LNCaP clone FGC (cell line): ENCODE results near the gene MAGI2.

ENCODE experiments used
- DNase-seq: peaks from one replicate; pipeline ENCODE4 v3.0.0-alpha.2; 2011; ENCODE audit warnings: low read depth
- H3K4me3 ChIP-seq: 2 replicates; pipeline ENCODE4 v1.5.1; 2011; ENCODE audit warnings: mild to moderate bottlenecking, low read depth, low read length, control low read depth
- CTCF ChIP-seq: IDR thresholded peaks from 2 replicates; pipeline ENCODE4 v1.5.1; 2012; ENCODE audit warnings: mild to moderate bottlenecking; ENCODE audit not compliant: control insufficient read depth, insufficient read depth; ENCODE audit errors: extremely low read depth

The MAGI2 gene

DNA sequence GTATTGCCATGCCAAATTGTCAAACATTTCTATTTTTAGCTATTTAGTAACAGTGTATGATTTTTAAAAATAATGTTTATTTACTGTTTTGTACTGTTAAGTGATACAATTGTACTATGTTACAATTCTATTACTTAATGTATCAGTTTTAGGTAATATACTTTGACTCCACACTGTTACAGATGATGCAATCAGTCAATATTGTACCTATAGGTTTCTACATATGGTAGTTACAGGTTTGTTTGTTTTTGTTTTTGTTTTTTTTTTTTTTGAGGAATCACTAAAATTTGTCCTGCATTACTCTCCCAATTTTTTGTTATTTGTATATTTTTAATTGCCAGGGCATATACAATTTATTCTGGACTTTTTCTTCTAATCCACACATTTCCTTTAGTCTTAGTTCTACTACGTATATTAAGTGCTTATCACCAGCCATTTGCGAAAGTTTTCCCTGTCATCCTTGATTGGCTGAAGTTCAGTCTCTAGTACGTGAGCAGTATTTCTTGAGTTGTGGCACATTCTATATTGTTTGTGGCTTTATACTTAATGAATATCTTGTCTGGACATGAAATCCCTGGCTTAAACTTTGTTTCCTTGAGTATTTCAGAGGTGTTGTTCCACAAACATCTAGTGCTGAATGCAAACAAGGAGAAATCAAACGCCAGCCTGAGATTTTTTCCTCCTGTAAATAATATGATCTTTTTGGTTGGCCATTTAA lies 114.1 kb downstream of the MAGI2 start:
- no peak overlapping the region for H3K4me3 ChIP-seq
- TF ChIP-seq CTCF, result no peak
- no peak for DNase-seq

GRCh38 chr7:79337717-79338116 lies 115.8 kb downstream of the MAGI2 start:
- no peak overlapping the region for H3K4me3 ChIP-seq
- no peak for TF ChIP-seq CTCF
- DNase-seq, result no peak

GRCh38 chr7:79334841-79335240 lies 118.6 kb downstream of the MAGI2 start:
- no peak for DNase-seq
- no peak overlapping the region for H3K4me3 ChIP-seq
- TF ChIP-seq CTCF, result no peak

DNA sequence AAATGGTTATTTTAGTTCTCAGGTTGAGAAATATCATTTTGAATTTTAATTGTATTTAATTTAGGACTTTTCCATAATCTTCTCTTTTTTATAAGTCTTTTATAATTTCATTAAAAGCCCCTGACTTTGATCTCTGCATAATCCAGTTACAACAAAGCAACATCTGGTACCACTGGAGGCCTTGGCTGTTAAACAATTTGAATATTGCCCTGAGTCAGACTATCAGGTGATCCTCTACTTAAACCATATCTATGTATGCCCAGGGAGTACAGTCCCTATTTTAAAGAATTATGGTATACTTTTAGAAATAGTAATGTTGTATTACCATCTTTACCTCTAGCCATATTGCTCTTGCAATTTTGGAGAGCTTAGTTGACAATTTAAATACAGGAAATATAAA lies 119.1 kb downstream of the MAGI2 start:
- no peak overlapping the region for H3K4me3 ChIP-seq
- no peak for TF ChIP-seq CTCF
- no peak for DNase-seq

DNA sequence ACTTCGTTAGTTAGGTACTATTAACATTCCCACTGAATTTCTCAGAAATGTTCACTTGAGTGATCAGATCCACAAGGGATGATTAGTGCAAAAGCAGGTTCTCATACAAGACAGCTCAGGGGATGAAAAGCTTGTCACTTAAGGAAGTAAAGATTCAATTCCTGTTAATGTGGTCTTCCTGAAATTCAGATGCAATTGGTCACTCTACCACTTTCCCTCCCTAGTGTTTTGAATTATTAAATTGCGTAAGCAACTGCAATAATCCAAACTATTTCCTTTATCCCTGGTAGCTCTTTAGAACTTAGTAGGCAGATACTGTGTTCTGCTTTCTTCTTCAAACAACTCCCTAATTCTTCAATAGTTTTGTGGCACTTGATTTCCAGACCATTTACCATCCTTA lies 121.4 kb downstream of the MAGI2 start:
- no peak overlapping the region for H3K4me3 ChIP-seq
- DNase-seq, result no peak
- no peak for TF ChIP-seq CTCF

GRCh38 chr7:79329464-79329863 lies 124.0 kb downstream of the MAGI2 start:
- no peak for TF ChIP-seq CTCF
- no peak for DNase-seq
- no peak overlapping the region for H3K4me3 ChIP-seq
